ENCODE data around the gene ISG20.

GRCh38 chr15:88630141-88630721 lies 8.6 kb upstream of the ISG20 start:
- TF ChIP-seq CTCF (IDR thresholded peaks at IDR 0.05; ENCODE audit: insufficient read depth, low read depth, low read length) (no peak), EZH2 (IDR thresholded peaks at IDR 0.05; ENCODE audit: insufficient read depth, low read length) (no peak)
